ENCODE measurements around the gene PCBP3. TPM values are rescaled to one million over a fixed set of nuclear protein-coding genes. Genes with fewer than 3 reads are reported as not detected.

The PCBP3 gene
- total RNA-seq, 1 donor from 2014 or later: 72.7 TPM

DNA sequence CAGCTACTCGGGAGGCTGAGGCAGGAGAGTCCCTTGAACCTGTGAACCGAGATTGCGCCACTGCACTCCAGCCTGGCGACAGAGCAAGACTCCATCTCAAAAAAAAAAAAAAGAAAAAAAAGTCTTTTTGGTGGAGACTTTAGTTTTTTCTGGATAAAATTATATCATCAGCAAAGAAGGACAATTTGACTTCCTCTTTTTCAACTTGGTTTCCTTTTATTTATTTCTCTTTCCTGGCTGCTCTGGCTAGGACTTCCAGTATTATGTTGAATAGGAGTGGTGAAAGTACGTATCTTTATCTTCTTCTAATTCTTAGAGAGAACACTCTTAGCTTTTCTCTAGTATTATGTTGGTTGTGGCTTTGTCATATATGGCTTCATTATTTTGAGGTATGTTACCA, 130.8 kb downstream of the PCBP3 start:
- Mint-ChIP-seq H3K36me3 (ENCODE audit: unreplicated experiment) (peaks cover 49% of the 10 kb centered on the region), H3K9me3 (ENCODE audit: unreplicated experiment) (peaks cover 12% of the 10 kb centered on the region), H3K27me3 (ENCODE audit: unreplicated experiment) (no peaks in the 10 kb centered on the region), H3K4me3 (ENCODE audit: unreplicated experiment) (no peak overlapping the region), H3K27ac (ENCODE audit: unreplicated experiment) (no peak overlapping the region), H3K4me1 (ENCODE audit: low read depth, unreplicated experiment) (peaks cover 16% of the 10 kb centered on the region)
- DNase-seq: no peak
- TF ChIP-seq, protein P1, sequence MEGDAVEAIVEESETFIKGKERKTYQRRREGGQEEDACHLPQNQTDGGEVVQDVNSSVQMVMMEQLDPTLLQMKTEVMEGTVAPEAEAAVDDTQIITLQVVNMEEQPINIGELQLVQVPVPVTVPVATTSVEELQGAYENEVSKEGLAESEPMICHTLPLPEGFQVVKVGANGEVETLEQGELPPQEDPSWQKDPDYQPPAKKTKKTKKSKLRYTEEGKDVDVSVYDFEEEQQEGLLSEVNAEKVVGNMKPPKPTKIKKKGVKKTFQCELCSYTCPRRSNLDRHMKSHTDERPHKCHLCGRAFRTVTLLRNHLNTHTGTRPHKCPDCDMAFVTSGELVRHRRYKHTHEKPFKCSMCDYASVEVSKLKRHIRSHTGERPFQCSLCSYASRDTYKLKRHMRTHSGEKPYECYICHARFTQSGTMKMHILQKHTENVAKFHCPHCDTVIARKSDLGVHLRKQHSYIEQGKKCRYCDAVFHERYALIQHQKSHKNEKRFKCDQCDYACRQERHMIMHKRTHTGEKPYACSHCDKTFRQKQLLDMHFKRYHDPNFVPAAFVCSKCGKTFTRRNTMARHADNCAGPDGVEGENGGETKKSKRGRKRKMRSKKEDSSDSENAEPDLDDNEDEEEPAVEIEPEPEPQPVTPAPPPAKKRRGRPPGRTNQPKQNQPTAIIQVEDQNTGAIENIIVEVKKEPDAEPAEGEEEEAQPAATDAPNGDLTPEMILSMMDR (IDR thresholded peaks at IDR 0.05; ENCODE audit: partially characterized antibody, unreplicated experiment): no peak

DNA sequence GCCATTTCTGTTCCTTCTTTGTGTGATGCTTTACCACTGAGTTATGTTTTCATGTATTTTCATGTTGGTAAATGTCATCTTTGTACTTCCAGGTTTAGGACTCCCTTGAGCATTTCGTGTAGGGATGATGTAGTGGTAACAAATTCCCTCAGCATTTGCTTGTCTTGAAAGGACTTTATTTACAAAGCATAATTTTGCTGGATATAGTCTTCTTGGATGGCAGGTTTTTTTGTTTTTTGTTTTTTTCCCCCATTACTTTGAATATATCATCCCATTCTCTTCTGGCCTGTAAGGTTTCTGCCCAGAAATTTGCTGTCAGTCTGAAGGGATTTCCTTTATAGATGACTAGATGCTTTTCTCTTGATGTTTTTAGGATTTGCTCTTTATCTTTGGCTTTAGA, 133.4 kb downstream of the PCBP3 start:
- H3K4me3 Mint-ChIP-seq (ENCODE audit: unreplicated experiment): no peak overlapping the region
- H3K4me1 Mint-ChIP-seq (ENCODE audit: low read depth, unreplicated experiment): no peaks in the 10 kb centered on the region
- TF ChIP-seq, protein P1 (IDR thresholded peaks at IDR 0.05; ENCODE audit: partially characterized antibody, unreplicated experiment): no peak
- DNase-seq: no peak
- no peaks in the 10 kb centered on the region for H3K27me3 Mint-ChIP-seq (ENCODE audit: unreplicated experiment)
- H3K27ac Mint-ChIP-seq (ENCODE audit: unreplicated experiment): no peak overlapping the region
- peaks cover 59% of the 10 kb centered on the region for H3K36me3 Mint-ChIP-seq (ENCODE audit: unreplicated experiment)
- peaks cover 8% of the 10 kb centered on the region for H3K9me3 Mint-ChIP-seq (ENCODE audit: unreplicated experiment)

- TF ChIP-seq, protein P1 (IDR thresholded peaks at IDR 0.05; ENCODE audit: partially characterized antibody, unreplicated experiment): no peak
- Mint-ChIP-seq H3K27ac (ENCODE audit: unreplicated experiment) (no peak overlapping the region), H3K4me1 (ENCODE audit: low read depth, unreplicated experiment) (no peaks in the 10 kb centered on the region), H3K27me3 (ENCODE audit: unreplicated experiment) (no peaks in the 10 kb centered on the region), H3K36me3 (ENCODE audit: unreplicated experiment) (peaks cover 52% of the 10 kb centered on the region), H3K4me3 (ENCODE audit: unreplicated experiment) (no peak overlapping the region), H3K9me3 (ENCODE audit: unreplicated experiment) (peaks cover 11% of the 10 kb centered on the region)
- no peak for DNase-seq
Observed at GRCh38 chr21:45778686-45779085, 135.2 kb downstream of the PCBP3 start.

- Mint-ChIP-seq H3K9me3 (ENCODE audit: unreplicated experiment) (peaks cover 11% of the 10 kb centered on the region), H3K4me3 (ENCODE audit: unreplicated experiment) (no peak overlapping the region), H3K27ac (ENCODE audit: unreplicated experiment) (no peak overlapping the region), H3K36me3 (ENCODE audit: unreplicated experiment) (peaks cover 49% of the 10 kb centered on the region), H3K27me3 (ENCODE audit: unreplicated experiment) (no peaks in the 10 kb centered on the region), H3K4me1 (ENCODE audit: low read depth, unreplicated experiment) (no peaks in the 10 kb centered on the region)
- DNase-seq: no peak
- TF ChIP-seq, protein P1 (IDR thresholded peaks at IDR 0.05; ENCODE audit: partially characterized antibody, unreplicated experiment): no peak
Observed at GRCh38 chr21:45779226-45779625, 135.7 kb downstream of the PCBP3 start.

- peaks cover 11% of the 10 kb centered on the region for H3K9me3 Mint-ChIP-seq (ENCODE audit: unreplicated experiment)
- H3K4me1 Mint-ChIP-seq (ENCODE audit: low read depth, unreplicated experiment): no peaks in the 10 kb centered on the region
- TF ChIP-seq, protein P1 (IDR thresholded peaks at IDR 0.05; ENCODE audit: partially characterized antibody, unreplicated experiment): no peak
- no peak for DNase-seq
- H3K27me3 Mint-ChIP-seq (ENCODE audit: unreplicated experiment): no peaks in the 10 kb centered on the region
- H3K36me3 Mint-ChIP-seq (ENCODE audit: unreplicated experiment): peaks cover 40% of the 10 kb centered on the region
- no peak overlapping the region for H3K4me3 Mint-ChIP-seq (ENCODE audit: unreplicated experiment)
- no peak overlapping the region for H3K27ac Mint-ChIP-seq (ENCODE audit: unreplicated experiment)
Observed at GRCh38 chr21:45780647-45781046, 137.1 kb downstream of the PCBP3 start.
